Retinal pigment epithelial cell (primary cell): ENCODE data around the gene GRIP1.

ENCODE experiments used
- DNase-seq: peaks from one replicate; pipeline ENCODE4 v3.0.0-alpha.2; 2010; ENCODE audit warnings: low read depth
- H3K4me3 ChIP-seq: 2 replicates; pipeline ENCODE4 v1.5.1; 2011; ENCODE audit warnings: mild to moderate bottlenecking, low read length, control low read depth, moderate library complexity
- CTCF ChIP-seq: conservative IDR thresholded peaks from 2 replicates; pipeline ENCODE4 v1.5.1; 2011; ENCODE audit warnings: low read depth, low read length, control low read depth, inconsistent platforms

GRIP1 gene

GRCh38 chr12:66644151-66644550, 34.7 kb downstream of the GRIP1 start:
- no peak for DNase-seq
- no peak for TF ChIP-seq CTCF
- H3K4me3 ChIP-seq = no peak overlapping the region

- no peak for TF ChIP-seq CTCF
- no peak for DNase-seq
- no peak overlapping the region for H3K4me3 ChIP-seq
Measured at GRCh38 chr12:66640691-66641460, 38.0 kb downstream of the GRIP1 start.

- DNase-seq = no peak
- TF ChIP-seq CTCF = no peak
- H3K4me3 ChIP-seq = no peak overlapping the region
Measured at GRCh38 chr12:66638666-66639065, 40.2 kb downstream of the GRIP1 start.

- no peak overlapping the region for H3K4me3 ChIP-seq
- no peak for DNase-seq
- no peak for TF ChIP-seq CTCF
Measured at GRCh38 chr12:66637699-66638301, 41.1 kb downstream of the GRIP1 start.

GRCh38 chr12:66636771-66637170, 42.1 kb downstream of the GRIP1 start:
- no peak for TF ChIP-seq CTCF
- no peak for DNase-seq
- no peak overlapping the region for H3K4me3 ChIP-seq

- TF ChIP-seq CTCF = no peak
- peak; percentile 63 for DNase-seq
Measured at GRCh38 chr12:66633676-66634075, 45.2 kb downstream of the GRIP1 start.

GRCh38 chr12:66629138-66629870, 49.6 kb downstream of the GRIP1 start:
- no peak for DNase-seq
- no peak overlapping the region for H3K4me3 ChIP-seq
- no peak for TF ChIP-seq CTCF

More at GRCh38 chr12:66633676-66634075, 45.2 kb downstream of the GRIP1 start:
- H3K4me3 ChIP-seq = no peak overlapping the region
